ENCODE results near the gene STATH. TPM values are rescaled to one million over a fixed set of nuclear protein-coding genes. Genes with fewer than 3 reads are reported as not detected.

STATH gene, protein sequence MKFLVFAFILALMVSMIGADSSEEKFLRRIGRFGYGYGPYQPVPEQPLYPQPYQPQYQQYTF
- total RNA-seq = not detected

DNA sequence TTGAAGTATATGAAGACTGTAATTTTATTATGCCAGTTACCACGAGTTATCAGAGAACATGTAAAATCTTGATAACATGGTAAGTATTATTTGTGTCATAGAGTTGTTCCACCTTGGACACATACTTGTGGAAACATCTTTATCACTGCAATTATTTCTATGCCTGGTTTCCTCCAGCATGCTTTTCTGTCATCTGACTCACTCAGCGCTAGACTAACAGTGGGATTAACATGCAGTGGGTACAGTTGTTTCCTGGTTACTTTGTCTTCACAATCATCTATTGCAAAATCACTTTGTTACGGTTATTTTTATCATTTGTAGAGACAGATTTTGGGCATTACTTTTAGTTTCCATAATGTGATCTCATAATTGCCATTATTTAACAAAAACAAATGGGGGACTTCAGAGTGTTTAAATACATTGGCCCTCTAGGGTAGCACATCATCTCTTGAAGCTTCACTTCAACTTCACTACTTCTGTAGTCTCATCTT lies at the start of gene STATH:
TSS of gene STATH (plus strand) at position 441 of the 491 bp plus-strand sequence. CDS start 2,472 bp downstream, outside the sequence.
- no peak for DNase-seq (ENCODE audit: low spot score in 2 of 2)

DNA sequence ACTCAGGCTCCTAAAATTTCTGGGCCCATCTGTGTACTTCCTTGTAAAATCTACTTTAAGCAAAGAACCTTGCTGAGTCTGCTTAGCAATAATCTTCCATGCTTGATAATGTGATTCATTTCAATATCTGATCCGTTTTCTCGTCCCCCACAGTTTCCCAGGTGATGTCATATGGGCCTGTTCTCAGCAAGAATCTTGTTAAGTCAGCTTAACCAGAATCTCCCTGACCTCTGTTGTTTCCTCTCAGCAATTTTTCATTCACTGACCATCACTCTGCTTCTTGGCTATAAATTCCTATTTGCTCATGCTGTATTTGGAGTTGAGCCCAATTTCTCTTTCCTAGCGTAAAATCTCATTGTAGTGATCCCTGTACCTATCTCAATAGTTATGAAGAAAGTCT lies 44.2 kb upstream of the STATH start:
- H3K4me1 ChIP-seq = no peaks in the 10 kb centered on the region
- no peak overlapping the region for H3K27ac ChIP-seq
- H3K4me3 ChIP-seq = no peak overlapping the region
- H3K27me3 ChIP-seq = no peaks in the 10 kb centered on the region
- intact Hi-C loops (cut with DNase I; ENCODE audit: low total_unique reads) = no loop called here
- no peak for TF ChIP-seq POLR2AphosphoS5 (IDR thresholded peaks at IDR 0.05)
- TF ChIP-seq, protein P1, sequence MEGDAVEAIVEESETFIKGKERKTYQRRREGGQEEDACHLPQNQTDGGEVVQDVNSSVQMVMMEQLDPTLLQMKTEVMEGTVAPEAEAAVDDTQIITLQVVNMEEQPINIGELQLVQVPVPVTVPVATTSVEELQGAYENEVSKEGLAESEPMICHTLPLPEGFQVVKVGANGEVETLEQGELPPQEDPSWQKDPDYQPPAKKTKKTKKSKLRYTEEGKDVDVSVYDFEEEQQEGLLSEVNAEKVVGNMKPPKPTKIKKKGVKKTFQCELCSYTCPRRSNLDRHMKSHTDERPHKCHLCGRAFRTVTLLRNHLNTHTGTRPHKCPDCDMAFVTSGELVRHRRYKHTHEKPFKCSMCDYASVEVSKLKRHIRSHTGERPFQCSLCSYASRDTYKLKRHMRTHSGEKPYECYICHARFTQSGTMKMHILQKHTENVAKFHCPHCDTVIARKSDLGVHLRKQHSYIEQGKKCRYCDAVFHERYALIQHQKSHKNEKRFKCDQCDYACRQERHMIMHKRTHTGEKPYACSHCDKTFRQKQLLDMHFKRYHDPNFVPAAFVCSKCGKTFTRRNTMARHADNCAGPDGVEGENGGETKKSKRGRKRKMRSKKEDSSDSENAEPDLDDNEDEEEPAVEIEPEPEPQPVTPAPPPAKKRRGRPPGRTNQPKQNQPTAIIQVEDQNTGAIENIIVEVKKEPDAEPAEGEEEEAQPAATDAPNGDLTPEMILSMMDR (IDR thresholded peaks at IDR 0.05) = no peak
- TF ChIP-seq POLR2A (IDR thresholded peaks at IDR 0.05) = no peak
- no peak for DNase-seq (ENCODE audit: low spot score in 2 of 2)
- H3K9me3 ChIP-seq = no peaks in the 10 kb centered on the region
- no peaks in the 10 kb centered on the region for H3K36me3 ChIP-seq

More for the DNA sequence above, at the start of gene STATH:
- Histone ChIP-seq H3K27me3 (no peaks in the 10 kb centered on the region), H3K9me3 (no peaks in the 10 kb centered on the region), H3K4me3 (no peak within 1 kb of the TSS), H3K36me3 (no peaks in the 10 kb centered on the region), H3K4me1 (no peaks in the 10 kb centered on the region), H3K27ac (no peak within 1 kb of the TSS)
- intact Hi-C loops (cut with DNase I; ENCODE audit: low total_unique reads) = no loop called here
- TF ChIP-seq POLR2AphosphoS5 (IDR thresholded peaks at IDR 0.05) (no peak), POLR2A (IDR thresholded peaks at IDR 0.05) (no peak)
- TF ChIP-seq, protein P1 (IDR thresholded peaks at IDR 0.05) = no peak

DNA sequence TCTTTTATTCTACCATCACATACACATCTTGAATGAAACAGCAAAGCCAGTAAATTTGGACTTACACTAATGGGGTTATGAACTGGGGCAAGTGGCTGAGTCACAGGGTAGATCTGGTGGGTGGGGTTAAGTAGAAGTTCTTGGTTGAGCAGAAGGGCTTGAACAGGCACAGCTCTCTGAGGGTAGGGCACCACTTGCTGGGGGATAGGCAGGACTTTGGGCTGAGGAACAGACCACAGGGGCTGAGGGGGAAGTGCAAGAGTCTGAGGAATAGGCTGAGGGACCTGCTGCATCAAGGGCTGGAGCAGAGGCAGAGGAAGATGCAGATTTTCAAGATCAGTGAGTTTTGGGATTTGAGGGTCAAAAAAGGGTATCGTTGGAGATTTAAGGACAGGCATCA lies 38.6 kb upstream of the STATH start:
- H3K27ac ChIP-seq = no peak overlapping the region
- H3K36me3 ChIP-seq = no peaks in the 10 kb centered on the region
- TF ChIP-seq POLR2A (IDR thresholded peaks at IDR 0.05) (no peak), POLR2AphosphoS5 (IDR thresholded peaks at IDR 0.05) (no peak)
- TF ChIP-seq, protein P1 (IDR thresholded peaks at IDR 0.05) = no peak
- H3K27me3 ChIP-seq = no peaks in the 10 kb centered on the region
- H3K9me3 ChIP-seq = no peaks in the 10 kb centered on the region
- intact Hi-C loops (cut with DNase I; ENCODE audit: low total_unique reads) = no loop called here
- H3K4me3 ChIP-seq = no peak overlapping the region
- H3K4me1 ChIP-seq = no peaks in the 10 kb centered on the region
- DNase-seq (ENCODE audit: low spot score in 2 of 2) = no peak

DNA sequence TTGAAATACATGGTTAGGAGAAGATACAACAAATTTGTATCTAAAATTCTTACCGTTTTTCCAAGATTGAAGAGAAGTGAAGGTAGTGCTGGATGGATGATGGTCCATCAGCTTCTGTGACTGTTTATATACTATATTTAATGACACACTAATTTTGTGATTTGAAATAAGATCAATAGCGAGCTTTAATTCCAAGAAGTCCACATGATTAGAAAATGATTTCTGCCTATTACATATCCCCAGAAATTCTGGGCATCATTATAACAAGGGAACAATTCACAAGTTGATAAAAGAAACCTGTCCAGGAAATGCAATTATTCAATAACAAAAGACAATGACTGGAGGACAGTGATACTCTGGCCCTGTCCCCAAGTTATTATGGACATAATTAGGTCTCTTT lies 30.1 kb upstream of the STATH start, which contains the start of gene CSN2:
TSS of gene CSN2 (minus strand) at position 101 of the 400 bp plus-strand sequence. CDS start 4,733 bp downstream, outside the sequence.
- Histone ChIP-seq H3K9me3 (no peaks in the 10 kb centered on the region), H3K4me3 (no peak within 1 kb of the TSS), H3K36me3 (no peaks in the 10 kb centered on the region), H3K27ac (no peak within 1 kb of the TSS), H3K27me3 (no peaks in the 10 kb centered on the region), H3K4me1 (no peaks in the 10 kb centered on the region)
- TF ChIP-seq, protein P1 (IDR thresholded peaks at IDR 0.05) = no peak
- no peak for TF ChIP-seq POLR2A (IDR thresholded peaks at IDR 0.05)
- no peak for TF ChIP-seq POLR2AphosphoS5 (IDR thresholded peaks at IDR 0.05)
- intact Hi-C loops (cut with DNase I; ENCODE audit: low total_unique reads) = no loop called here
- DNase-seq (ENCODE audit: low spot score in 2 of 2) = no peak

DNA sequence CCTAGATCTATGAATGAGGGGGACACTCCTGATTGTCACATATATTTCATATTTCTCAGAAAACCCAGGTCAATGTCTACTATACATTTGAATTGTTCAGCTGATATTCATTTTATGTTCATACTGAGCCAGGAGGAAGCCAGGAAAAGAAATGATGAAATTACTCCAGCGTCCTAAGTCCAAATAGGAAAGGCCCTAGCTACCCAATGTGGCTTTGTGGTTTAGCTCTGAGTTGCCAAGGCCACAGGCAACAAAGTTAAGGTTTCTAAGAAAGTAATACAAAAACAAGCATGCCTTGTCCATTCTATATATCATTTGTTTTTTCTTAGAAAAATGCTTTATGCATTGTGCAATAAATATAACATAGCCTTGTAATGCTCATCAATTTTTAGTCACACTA lies 25.7 kb upstream of the STATH start:
- intact Hi-C loops (cut with DNase I; ENCODE audit: low total_unique reads) = no loop called here
- no peak overlapping the region for H3K4me3 ChIP-seq
- no peaks in the 10 kb centered on the region for H3K9me3 ChIP-seq
- H3K4me1 ChIP-seq = no peaks in the 10 kb centered on the region
- DNase-seq (ENCODE audit: low spot score in 2 of 2) = no peak
- H3K27me3 ChIP-seq = no peaks in the 10 kb centered on the region
- H3K27ac ChIP-seq = no peak overlapping the region
- no peaks in the 10 kb centered on the region for H3K36me3 ChIP-seq
- TF ChIP-seq POLR2AphosphoS5 (IDR thresholded peaks at IDR 0.05) (no peak), POLR2A (IDR thresholded peaks at IDR 0.05) (no peak)
- TF ChIP-seq, protein P1 (IDR thresholded peaks at IDR 0.05) = no peak

Data from breast epithelium (tissue), 4 donors.